RCC 7860 (cell line): ENCODE data around the gene SDR42E2.
"Not testable (repeated sequence)": the region's sequence is repeated elsewhere in the genome, so short reads cannot be mapped to it uniquely, and the experiment has no call there.

ENCODE experiments used
- DNase-seq: peaks from one replicate; pipeline ENCODE4 v3.0.0-alpha.2; 2015; ENCODE audit warnings: low spot score
- FAIRE-seq: peaks from 2 replicates; lab custom pipeline; 2012; peaks lifted over from hg19 to GRCh38; lab: Jason Lieb, UNC

SDR42E2 gene

DNA sequence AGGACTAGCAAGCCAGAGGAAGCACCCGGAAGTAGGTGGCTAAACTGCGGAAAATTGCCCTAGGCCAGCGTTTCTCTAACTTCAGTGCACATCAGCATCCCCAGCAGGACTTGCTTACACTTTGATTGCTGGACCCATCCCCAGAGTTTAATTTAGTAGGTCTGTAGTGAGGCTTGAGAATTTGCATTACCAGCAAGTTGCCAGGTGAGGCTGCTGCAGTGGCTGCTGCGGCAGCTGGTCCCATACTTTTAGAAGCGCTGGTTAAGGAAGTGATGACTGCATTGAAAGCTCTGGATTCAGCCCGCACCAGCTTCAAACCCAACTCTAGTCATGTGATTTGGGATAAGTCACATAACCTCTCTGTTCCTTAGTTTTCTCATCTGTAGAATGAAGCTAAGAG, 48.0 kb downstream of the SDR42E2 start:
- no peak for DNase-seq

GRCh38 chr16:22210854-22211253, 48.5 kb downstream of the SDR42E2 start:
- FAIRE-seq (no peak), DNase-seq (no peak)

More for the DNA sequence above, 48.0 kb downstream of the SDR42E2 start:
- FAIRE-seq, result no peak

DNA sequence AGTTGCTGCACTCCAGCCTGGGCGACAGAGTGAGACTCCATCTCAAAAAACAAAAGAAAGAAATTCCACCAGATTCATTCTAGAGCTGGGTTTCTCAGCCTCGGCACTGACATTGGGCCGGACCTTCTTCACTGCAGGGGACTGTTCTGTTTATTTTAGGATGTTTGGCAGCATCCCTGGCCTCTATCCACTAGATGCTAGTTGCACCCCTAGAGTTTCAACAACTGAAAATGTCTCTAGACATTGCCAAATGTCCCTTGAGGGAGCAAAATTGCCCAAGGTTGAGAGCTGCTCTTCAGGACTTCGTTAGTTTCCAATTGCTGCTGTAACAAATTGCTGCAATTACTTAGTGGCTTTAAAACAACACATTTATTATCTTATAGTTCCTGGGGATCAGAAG, 50.9 kb downstream of the SDR42E2 start:
- FAIRE-seq (no peak), DNase-seq (no peak)

DNA sequence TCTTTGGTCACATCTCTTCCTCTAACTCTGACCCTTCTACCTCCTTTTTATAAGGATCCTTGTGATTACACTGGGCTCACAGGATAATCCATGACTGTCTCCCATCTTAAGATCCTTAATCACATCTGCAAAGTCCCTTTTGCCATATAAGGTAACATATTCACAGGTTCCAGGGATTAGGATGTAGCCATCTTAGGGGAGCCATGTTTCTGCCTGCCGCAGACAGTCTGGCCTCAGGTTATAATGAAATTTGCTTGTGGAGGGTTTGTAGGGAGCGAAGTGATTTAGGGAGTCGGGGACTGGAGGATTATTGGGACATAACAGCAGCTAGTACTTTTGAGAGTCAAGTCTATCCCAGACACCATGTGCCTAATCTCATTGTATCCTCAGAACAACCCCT, 51.5 kb downstream of the SDR42E2 start:
- FAIRE-seq, result no peak
- DNase-seq, result no peak

GRCh38 chr16:22214402-22214801, 52.1 kb downstream of the SDR42E2 start:
- FAIRE-seq (no peak), DNase-seq (no peak)

GRCh38 chr16:22214889-22215288, 52.6 kb downstream of the SDR42E2 start:
- DNase-seq (no peak), FAIRE-seq (no peak)

GRCh38 chr16:22216191-22216831, 54.0 kb downstream of the SDR42E2 start:
- DNase-seq (no peak), FAIRE-seq (no peak)

DNA sequence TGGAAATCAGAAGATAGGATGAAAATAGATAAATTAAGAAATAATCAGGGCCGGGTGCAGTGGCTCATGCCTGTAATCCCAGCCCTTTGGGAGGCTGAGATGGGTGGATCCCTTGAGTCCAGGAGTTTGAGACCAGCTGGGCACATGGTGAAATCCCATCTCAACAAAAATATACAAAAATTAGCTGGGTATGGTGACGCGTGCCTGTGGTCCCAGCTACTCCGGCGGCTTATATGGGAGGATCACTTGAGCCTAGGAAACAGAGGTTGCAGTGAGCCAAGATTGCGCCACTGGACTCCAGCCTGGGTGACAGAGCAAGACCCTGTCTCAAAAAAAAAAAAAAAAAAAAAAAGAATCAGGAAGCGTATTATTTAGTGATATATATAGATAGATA, 54.5 kb downstream of the SDR42E2 start:
- not testable (repeated sequence) for FAIRE-seq

DNA sequence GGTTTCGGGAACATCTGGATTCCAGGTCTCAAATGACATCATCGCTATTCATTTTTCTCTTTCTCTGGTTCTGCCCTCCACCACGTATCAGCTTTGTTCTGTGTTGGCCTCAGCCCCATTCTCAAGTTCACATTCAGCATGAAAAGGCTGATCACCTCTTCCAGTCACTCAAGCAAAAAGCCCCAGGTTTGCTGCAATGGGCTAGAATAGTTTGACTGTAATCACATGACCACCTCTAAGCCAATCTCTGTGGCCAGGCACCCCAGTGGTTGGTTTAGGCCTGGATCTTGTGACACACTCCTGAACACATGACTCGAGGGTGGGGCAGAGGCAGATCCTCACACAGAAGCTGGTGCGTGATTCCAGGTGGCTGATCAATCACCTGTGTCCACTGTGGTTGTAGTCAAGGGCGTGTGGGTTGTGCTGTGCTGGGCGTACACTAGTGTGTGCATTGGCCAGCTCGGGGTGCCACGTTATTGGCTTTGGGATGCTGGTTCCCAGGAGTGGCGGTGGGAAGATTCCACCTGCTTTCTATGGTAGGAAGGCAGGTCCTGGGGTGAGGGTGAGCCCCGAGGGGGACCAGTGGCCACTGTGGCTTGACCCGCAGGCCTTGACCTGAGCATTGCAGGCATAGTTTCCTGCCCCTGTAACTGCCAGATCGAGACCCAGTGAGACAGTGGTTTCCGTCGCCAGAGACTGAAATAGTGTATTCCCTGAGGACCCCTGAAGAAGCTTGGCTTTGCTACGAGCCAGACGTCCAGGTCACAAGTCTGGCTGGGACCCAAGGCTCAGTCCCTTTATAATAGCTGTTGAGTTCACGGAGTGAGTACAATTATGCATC, 55.8 kb downstream of the SDR42E2 start:
- DNase-seq (no peak), FAIRE-seq (no peak)

More for the DNA sequence above, 54.5 kb downstream of the SDR42E2 start:
- DNase-seq, result not testable (repeated sequence)

- FAIRE-seq (no peak), DNase-seq (no peak)
Measured at GRCh38 chr16:22219389-22220068, 57.2 kb downstream of the SDR42E2 start.

GRCh38 chr16:22220069-22220440, 57.7 kb downstream of the SDR42E2 start:
- DNase-seq (no peak), FAIRE-seq (no peak)

DNA sequence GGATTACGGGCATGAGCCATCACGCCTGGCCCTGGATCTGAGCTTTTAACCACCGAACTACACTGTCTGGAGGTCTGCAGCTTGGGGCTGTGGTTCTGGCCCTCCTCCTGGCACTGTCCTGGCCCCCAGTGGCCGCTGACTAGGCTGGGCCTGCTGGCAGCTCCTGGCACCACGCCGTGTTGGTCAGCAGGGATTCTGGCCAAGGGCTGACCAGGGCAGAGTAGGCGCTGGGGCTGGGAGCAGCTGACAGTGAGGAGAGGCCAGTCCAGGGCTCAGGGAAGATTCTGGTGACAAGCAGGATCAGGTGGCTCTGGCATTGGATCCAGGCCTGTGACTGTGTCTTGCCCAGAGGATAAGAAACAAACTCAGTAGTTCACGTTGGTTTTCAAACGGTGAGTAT, 58.4 kb downstream of the SDR42E2 start:
- no peak for FAIRE-seq
- no peak for DNase-seq

GRCh38 chr16:22222006-22222405, 59.7 kb downstream of the SDR42E2 start:
- FAIRE-seq, result no peak
- no peak for DNase-seq

DNA sequence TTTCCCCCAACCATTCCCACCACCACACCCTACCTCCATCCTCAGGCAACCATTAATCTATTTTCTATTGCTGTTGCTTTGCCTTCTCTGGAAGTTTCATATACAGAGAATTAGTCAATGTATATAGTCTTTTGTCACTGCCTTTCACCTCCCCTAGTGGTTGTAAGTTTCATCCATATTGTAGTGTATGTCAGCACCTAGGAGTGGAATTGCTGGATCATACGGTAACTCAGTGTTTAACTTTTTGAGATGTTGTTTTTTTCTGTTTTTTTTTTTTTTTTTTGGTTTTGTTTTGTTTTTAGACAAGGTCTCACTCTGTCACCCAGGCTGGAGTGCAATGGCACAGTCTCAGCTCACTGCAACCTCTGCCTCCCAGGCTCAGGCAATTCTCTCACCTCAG, 60.7 kb downstream of the SDR42E2 start:
- DNase-seq, result no peak
- no peak for FAIRE-seq

DNA sequence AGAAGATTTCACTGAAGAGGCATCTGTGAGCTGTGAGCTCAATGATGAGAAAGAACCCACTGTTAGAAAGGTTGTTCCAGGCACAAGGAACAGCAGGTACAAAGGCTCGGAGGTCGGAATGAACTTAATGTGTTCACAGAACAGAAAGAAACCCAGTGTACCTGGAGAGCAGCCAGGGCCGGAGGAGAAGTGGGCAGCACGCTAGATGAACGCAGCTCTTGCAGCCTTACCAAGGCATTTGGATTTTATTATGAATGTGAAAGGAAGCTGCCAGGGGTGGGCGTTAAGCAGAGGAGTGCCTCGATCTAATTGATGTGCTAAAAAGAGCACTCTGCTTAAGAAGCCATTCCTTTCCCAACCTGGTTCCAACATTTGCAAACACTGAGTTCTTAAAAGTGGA, 62.8 kb downstream of the SDR42E2 start:
- FAIRE-seq, result no peak
- DNase-seq, result no peak

DNA sequence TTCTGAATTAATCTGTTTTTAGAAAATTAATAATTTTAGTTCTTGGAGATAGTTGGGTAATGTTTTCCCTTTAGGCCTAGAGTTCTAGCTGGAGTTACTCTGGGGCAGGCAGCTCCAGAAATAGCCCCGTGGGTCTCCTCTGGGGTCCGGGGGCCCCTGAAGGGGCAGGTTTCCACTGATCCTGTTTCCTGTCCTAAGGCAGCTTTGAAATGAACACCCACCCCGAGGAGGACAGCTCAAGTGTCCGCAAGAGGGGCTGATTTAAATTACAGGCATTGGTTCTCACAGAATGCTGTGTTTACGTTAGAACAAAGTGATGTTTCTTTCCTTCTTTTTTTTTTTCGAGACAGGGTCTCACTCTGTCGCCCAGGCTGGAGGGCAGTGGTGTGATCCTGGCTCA, 67.6 kb downstream of the SDR42E2 start:
- no peak for DNase-seq
- FAIRE-seq, result no peak

GRCh38 chr16:22232277-22233036, 70.2 kb downstream of the SDR42E2 start:
- FAIRE-seq, result peak; percentile 60

GRCh38 chr16:22233037-22233372, 70.7 kb downstream of the SDR42E2 start:
- DNase-seq (no peak), FAIRE-seq (no peak)

More at GRCh38 chr16:22232277-22233036, 70.2 kb downstream of the SDR42E2 start:
- DNase-seq, result peak; percentile 68

DNA sequence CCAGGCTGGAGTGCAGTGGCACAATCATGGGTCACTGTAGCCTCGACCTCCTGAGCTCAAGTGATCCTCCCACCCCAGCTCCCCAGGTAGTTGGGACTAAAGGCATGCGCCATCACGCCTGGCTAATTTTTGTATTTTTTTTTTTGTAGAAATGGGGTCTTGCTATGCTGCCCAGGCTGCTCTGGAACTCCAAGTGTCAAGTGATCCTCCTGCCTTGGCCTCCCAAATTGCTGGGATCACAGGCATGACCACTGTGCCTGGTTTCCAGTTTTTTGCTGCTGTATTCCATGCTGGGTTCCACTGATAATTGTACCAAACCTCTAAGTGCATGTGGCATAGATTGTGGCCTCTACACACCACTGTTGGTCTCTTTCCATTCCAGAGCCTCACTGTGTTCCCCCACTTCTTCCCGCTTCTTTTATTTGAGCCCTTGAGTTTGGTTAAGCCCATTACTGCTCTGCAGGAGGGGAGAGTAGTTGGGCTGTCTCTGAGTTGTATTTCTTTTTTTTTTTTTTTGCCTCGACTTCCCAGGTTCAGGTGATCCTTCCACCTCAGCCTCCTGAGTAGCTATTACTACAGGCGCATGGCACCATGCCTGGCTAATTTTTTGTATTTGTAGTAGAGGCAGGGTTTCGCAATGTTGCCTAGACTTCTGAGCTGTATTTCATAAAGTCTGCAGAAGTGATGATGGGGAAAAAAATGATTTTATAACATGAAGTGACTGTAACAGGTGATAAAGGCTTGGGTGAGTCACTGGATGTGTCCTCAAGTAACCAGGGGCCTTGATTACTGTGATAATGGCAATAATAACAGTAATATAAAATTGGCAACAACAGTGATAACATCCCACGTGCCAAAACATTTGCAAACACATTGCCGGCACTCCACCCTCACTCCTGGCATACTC, 73.8 kb downstream of the SDR42E2 start:
- DNase-seq, result no peak
- FAIRE-seq, result no peak

- no peak for DNase-seq
- no peak for FAIRE-seq
Measured at GRCh38 chr16:22239131-22239805, 77.0 kb downstream of the SDR42E2 start.
